ENCODE measurements around the gene CEACAM19. TPM values are rescaled to one million over a fixed set of nuclear protein-coding genes. Genes with fewer than 3 reads are reported as not detected.
"Not testable (repeated sequence)": the region's sequence is repeated elsewhere in the genome, so short reads cannot be mapped to it uniquely, and the experiment has no call there.

The CEACAM19 gene
- total and polyA plus RNA-seq, 2 of the 13 experiments (the other 11 are each of a cell fraction or from before 2014, with no cell fraction given): 1.3 to 4.0 TPM

GRCh38 chr19:44684396-44684795 lies 13.1 kb downstream of the CEACAM19 start:
- intact Hi-C loops (cut with micrococcal nuclease; ENCODE audit: unreplicated experiment); BruUV-seq (replicated peaks); H4K20me1 ChIP-seq (ENCODE audit: insufficient read depth, low read length); FAIRE-seq; POLR2A ChIA-PET; H3K79me2 ChIP-seq (ENCODE audit: insufficient read depth, low read length); in situ Hi-C loops (cut with HindIII; ENCODE audit: extremely low pct_ligation_motif_present, low pct_unique_long_range_greater_than_20kb); H3K9ac ChIP-seq (ENCODE audit: insufficient read depth, low read depth, low read length); CTCF ChIA-PET (ENCODE audit: low intra/inter-chr PET ratio, low total read pairs); H3K36me3 ChIP-seq (replicated peaks in 1 of 2; ENCODE audit: control insufficient read depth in 1 of 2, insufficient read depth in 2 of 2, low read length in 2 of 2); H3K27me3 ChIP-seq (ENCODE audit: control insufficient read depth in 1 of 2, insufficient read depth in 2 of 2, low read length in 2 of 2); H3K4me3 ChIP-seq (replicated peaks in 1 of 3; ENCODE audit: insufficient read depth in 1 of 3, low read depth in 2 of 3, low read length in 3 of 3); H3K9me3 ChIP-seq (ENCODE audit: low read length); H3K4me2 ChIP-seq (ENCODE audit: low read depth, low read length); ATAC-seq; DNase-seq (ENCODE audit: low spot score); H3K27ac ChIP-seq (ENCODE audit: extremely low read length, insufficient read depth, low read length); H2AFZ ChIP-seq (ENCODE audit: low read length): not testable (repeated sequence)
- TF ChIP-seq ZMYM3 (CRISPR knock-in tag; IDR thresholded peaks at IDR 0.05): 0 out of 2 replicates have a peak, but pooled peaks have one; percentile 25
- WGBS (ENCODE audit: low lambda C conversion rate): 91% methylated on average over 3 of the region's 3 CpGs
- H3K4me1 ChIP-seq (ENCODE audit: insufficient read depth, low read length): peaks cover 23% of the 10 kb centered on the region

GRCh38 chr19:44684892-44685863 lies 13.9 kb downstream of the CEACAM19 start:
- Histone ChIP-seq H3K4me1 (ENCODE audit: insufficient read depth, low read length) (peaks cover 31% of the 10 kb centered on the region), H3K27ac (ENCODE audit: extremely low read length, insufficient read depth, low read length) (no peak overlapping the region), H3K36me3 (replicated peaks in 1 of 2; ENCODE audit: control insufficient read depth in 1 of 2, insufficient read depth in 2 of 2, low read length in 2 of 2) (peaks cover 0 to 1% of the 10 kb centered on the region in 2 experiments; a peak in 1 of 5 replicates), H3K9ac (ENCODE audit: insufficient read depth, low read depth, low read length) (no peak overlapping the region), H4K20me1 (ENCODE audit: insufficient read depth, low read length) (no peaks in the 10 kb centered on the region), H3K4me3 (replicated peaks in 1 of 3; ENCODE audit: insufficient read depth in 1 of 3, low read depth in 2 of 3, low read length in 3 of 3) (no peak overlapping the region), H3K79me2 (ENCODE audit: insufficient read depth, low read length) (no peaks in the 10 kb centered on the region), H2AFZ (ENCODE audit: low read length) (no peak overlapping the region), H3K4me2 (ENCODE audit: low read depth, low read length) (no peak overlapping the region), H3K27me3 (ENCODE audit: control insufficient read depth in 1 of 2, insufficient read depth in 2 of 2, low read length in 2 of 2) (no peaks in the 10 kb centered on the region), H3K9me3 (ENCODE audit: low read length) (no peaks in the 10 kb centered on the region)
- in situ Hi-C loops (cut with HindIII; ENCODE audit: extremely low pct_ligation_motif_present, low pct_unique_long_range_greater_than_20kb) (loop anchor here (5.0 kb wide), 3 partner anchors 37 to 162 kb away; partner anchors contain the start of gene NECTIN2), intact Hi-C loops (cut with micrococcal nuclease; ENCODE audit: unreplicated experiment) (no loop called here)
- no TSS peak for BruUV-seq (replicated peaks)
- ATAC-seq (no peak), FAIRE-seq (no peak), DNase-seq (ENCODE audit: low spot score) (peak; percentile 37)
- POLR2A ChIA-PET: interaction anchor here (0.7 kb wide), 2 partner anchors 9 to 10 kb away, joined by 3 read pairs; no protein-coding TSS in a partner anchor
- CTCF ChIA-PET (ENCODE audit: low intra/inter-chr PET ratio, low total read pairs): no interaction called here
- WGBS (ENCODE audit: low lambda C conversion rate): 63% methylated on average over 25 of the region's 25 CpGs
- TF ChIP-seq NCOA1 (CRISPR knock-in tag; IDR thresholded peaks at IDR 0.05) (no peak), ETV5 (CRISPR knock-in tag; IDR thresholded peaks at IDR 0.05; ENCODE audit: borderline replicate concordance) (peak; percentile 51; the same call in 1 of the 2 replicates), ZNF770 (CRISPR knock-in tag; IDR thresholded peaks at IDR 0.05) (0 out of 2 replicates have a peak, but pooled peaks have one; percentile 28), ZNF281 (CRISPR knock-in tag; IDR thresholded peaks at IDR 0.05; ENCODE audit: borderline replicate concordance) (no peak), THRA (CRISPR knock-in tag; IDR thresholded peaks at IDR 0.05; ENCODE audit: borderline replicate concordance) (peak; percentile 59; the same call in 1 of the 2 replicates), ZNF121 (CRISPR knock-in tag; IDR thresholded peaks at IDR 0.05) (peak; percentile 84), FOSL2 (CRISPR knock-in tag; IDR thresholded peaks at IDR 0.05) (peak; percentile 73)
